Measurements from ENCODE around the gene ASB2. TPM values are rescaled to one million over a fixed set of nuclear protein-coding genes. Genes with fewer than 3 reads are reported as not detected.

Gene ASB2
- polyA plus RNA-seq, 3 donors: 0.25 to 2.5 (median 1.4) TPM

- H3K27ac ChIP-seq (ENCODE audit: low read depth in 1 of 2, low read length in 2 of 2): no peak overlapping the region
- H2AFZ ChIP-seq (ENCODE audit: insufficient read depth, low read depth, low read length, poor library complexity, severe bottlenecking): no peak overlapping the region
- H3K27me3 Mint-ChIP-seq (ENCODE audit: low read depth in 3 of 3): peaks cover 5 to 7% (median 6%) of the 10 kb centered on the region in 3 donors
- TF ChIP-seq, protein P1, sequence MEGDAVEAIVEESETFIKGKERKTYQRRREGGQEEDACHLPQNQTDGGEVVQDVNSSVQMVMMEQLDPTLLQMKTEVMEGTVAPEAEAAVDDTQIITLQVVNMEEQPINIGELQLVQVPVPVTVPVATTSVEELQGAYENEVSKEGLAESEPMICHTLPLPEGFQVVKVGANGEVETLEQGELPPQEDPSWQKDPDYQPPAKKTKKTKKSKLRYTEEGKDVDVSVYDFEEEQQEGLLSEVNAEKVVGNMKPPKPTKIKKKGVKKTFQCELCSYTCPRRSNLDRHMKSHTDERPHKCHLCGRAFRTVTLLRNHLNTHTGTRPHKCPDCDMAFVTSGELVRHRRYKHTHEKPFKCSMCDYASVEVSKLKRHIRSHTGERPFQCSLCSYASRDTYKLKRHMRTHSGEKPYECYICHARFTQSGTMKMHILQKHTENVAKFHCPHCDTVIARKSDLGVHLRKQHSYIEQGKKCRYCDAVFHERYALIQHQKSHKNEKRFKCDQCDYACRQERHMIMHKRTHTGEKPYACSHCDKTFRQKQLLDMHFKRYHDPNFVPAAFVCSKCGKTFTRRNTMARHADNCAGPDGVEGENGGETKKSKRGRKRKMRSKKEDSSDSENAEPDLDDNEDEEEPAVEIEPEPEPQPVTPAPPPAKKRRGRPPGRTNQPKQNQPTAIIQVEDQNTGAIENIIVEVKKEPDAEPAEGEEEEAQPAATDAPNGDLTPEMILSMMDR (IDR thresholded peaks at IDR 0.05): no peak
- peaks cover 0 to 4% of the 10 kb centered on the region in 2 donors for H3K36me3 Mint-ChIP-seq
- no peak overlapping the region for H3K9ac ChIP-seq (ENCODE audit: insufficient read depth, low read length, poor library complexity, severe bottlenecking)
- peaks cover 29% of the 10 kb centered on the region for H3K4me1 Mint-ChIP-seq
- no peak for DNase-seq
- no peak overlapping the region for H3K27ac Mint-ChIP-seq
- no peaks in the 10 kb centered on the region for H4K20me1 ChIP-seq (ENCODE audit: insufficient read depth, low read length)
- H3K4me2 ChIP-seq (replicated peaks; ENCODE audit: extremely low read depth, low read length, poor library complexity, severe bottlenecking): no peak overlapping the region
- no peak overlapping the region for H3K4me3 Mint-ChIP-seq
- no peak overlapping the region for H3K4me3 ChIP-seq (replicated peaks in 1 of 3; ENCODE audit: low read depth in 2 of 3, low read length in 3 of 3)
- intact Hi-C loops (cut with micrococcal nuclease): loop anchor here in 1 of 2 donors (2.0 kb wide), 1 partner anchor 38 kb away; no protein-coding TSS in a partner anchor
- 100% methylated on average over 1 of the region's 5 CpGs for WGBS (ENCODE audit: insufficient coverage)
- H3K4me1 ChIP-seq (ENCODE audit: control insufficient read depth in 1 of 2, insufficient read depth in 2 of 2, low read length in 2 of 2): peaks cover 18% of the 10 kb centered on the region in 2 donors
- H3K27me3 ChIP-seq (ENCODE audit: control insufficient read depth in 2 of 2, insufficient read depth in 2 of 2, low read length in 2 of 2): no peaks in the 10 kb centered on the region
- H3K9me3 Mint-ChIP-seq: peaks cover 0 to 9% (median 6%) of the 10 kb centered on the region in 7 donors
- H3K36me3 ChIP-seq (replicated peaks in 1 of 2; ENCODE audit: control insufficient read depth in 1 of 2, insufficient read depth in 2 of 2, low read length in 2 of 2): no peaks in the 10 kb centered on the region
- H3K79me2 ChIP-seq (ENCODE audit: insufficient read depth, low read length): no peaks in the 10 kb centered on the region
- peaks cover 0 to 5% of the 10 kb centered on the region in 2 donors for H3K9me3 ChIP-seq (replicated peaks in 1 of 2; ENCODE audit: control insufficient read depth in 1 of 2, insufficient read depth in 1 of 2, low read length in 2 of 2)
These were observed 801 bp upstream of the ASB2 start for GRCh38 chr14:93977171-93977570.

DNA sequence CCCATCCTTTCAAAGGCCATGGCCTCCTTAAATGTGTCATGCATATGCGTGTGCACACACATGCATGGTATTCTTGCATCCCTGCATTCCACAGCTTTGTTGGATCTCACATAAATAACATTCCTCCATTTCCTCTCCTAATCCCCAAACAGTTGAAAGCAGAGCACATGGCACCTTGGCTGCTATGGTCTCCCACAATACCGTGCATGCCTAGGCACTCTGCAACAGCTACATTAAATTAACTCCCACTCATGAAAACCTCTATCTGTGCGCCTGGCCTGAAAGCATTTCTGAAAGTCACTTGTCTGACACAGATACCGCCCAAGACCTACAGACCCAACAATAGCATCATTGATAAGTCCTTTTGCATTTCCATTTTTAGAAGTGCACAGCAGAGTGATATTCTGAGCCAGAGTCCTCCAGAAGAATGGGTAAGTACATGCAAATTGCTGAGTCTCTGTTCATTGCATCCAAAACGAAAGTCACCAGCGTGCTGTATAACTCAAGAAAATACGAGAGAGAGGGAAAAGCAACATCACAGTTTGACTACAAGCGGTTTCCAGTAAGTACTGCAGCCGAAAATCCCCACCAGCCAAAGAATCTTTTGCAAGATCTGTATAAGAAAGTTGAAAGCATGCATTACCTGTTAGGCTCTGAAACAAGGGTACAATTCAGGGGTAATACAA is 436 bp downstream of the ASB2 start:
- Mint-ChIP-seq H3K4me1 (peaks cover 36% of the 10 kb centered on the region), H3K36me3 (peaks cover 0 to 4% of the 10 kb centered on the region in 2 donors), H3K27ac (peak overlapping the region in 2 of 7 donors; percentile 16 to 31), H3K27me3 (ENCODE audit: low read depth in 3 of 3) (peaks cover 2 to 6% (median 5%) of the 10 kb centered on the region in 3 donors), H3K4me3 (no peak overlapping the region), H3K9me3 (peaks cover 0 to 9% (median 6%) of the 10 kb centered on the region in 7 donors)
- H3K36me3 ChIP-seq (replicated peaks in 1 of 2; ENCODE audit: control insufficient read depth in 1 of 2, insufficient read depth in 2 of 2, low read length in 2 of 2): no peaks in the 10 kb centered on the region
- H3K9ac ChIP-seq (ENCODE audit: insufficient read depth, low read length, poor library complexity, severe bottlenecking): no peak overlapping the region
- H3K4me1 ChIP-seq (ENCODE audit: control insufficient read depth in 1 of 2, insufficient read depth in 2 of 2, low read length in 2 of 2): peaks cover 24% of the 10 kb centered on the region in 2 donors
- H3K4me3 ChIP-seq (replicated peaks in 1 of 3; ENCODE audit: low read depth in 2 of 3, low read length in 3 of 3): no peak overlapping the region
- no peaks in the 10 kb centered on the region for H4K20me1 ChIP-seq (ENCODE audit: insufficient read depth, low read length)
- H3K27ac ChIP-seq (ENCODE audit: low read depth in 1 of 2, low read length in 2 of 2): no peak overlapping the region
- DNase-seq: no peak
- intact Hi-C loops (cut with micrococcal nuclease): loop anchor here in 1 of 2 donors (2.0 kb wide), 1 partner anchor 37 kb away; no protein-coding TSS in a partner anchor
- TF ChIP-seq, protein P1 (IDR thresholded peaks at IDR 0.05): no peak
- H3K79me2 ChIP-seq (ENCODE audit: insufficient read depth, low read length): no peaks in the 10 kb centered on the region
- WGBS (ENCODE audit: insufficient coverage): 74% methylated on average over 8 of the region's 9 CpGs
- H2AFZ ChIP-seq (ENCODE audit: insufficient read depth, low read depth, low read length, poor library complexity, severe bottlenecking): peak overlapping the region; percentile 32
- no peaks in the 10 kb centered on the region for H3K27me3 ChIP-seq (ENCODE audit: control insufficient read depth in 2 of 2, insufficient read depth in 2 of 2, low read length in 2 of 2)
- H3K9me3 ChIP-seq (replicated peaks in 1 of 2; ENCODE audit: control insufficient read depth in 1 of 2, insufficient read depth in 1 of 2, low read length in 2 of 2): peaks cover 0 to 5% of the 10 kb centered on the region in 2 donors
- no peak overlapping the region for H3K4me2 ChIP-seq (replicated peaks; ENCODE audit: extremely low read depth, low read length, poor library complexity, severe bottlenecking)
